ENCODE data around the gene VWA8.

GRCh38 chr13:41613471-41613870 is 347.4 kb downstream of the VWA8 start:
- TF ChIP-seq CTCF (IDR thresholded peaks at IDR 0.05 in 8 of 11, conservative IDR thresholded peaks at IDR 0.05 in 3 of 11) (no peak), POLR2A (IDR thresholded peaks at IDR 0.05) (no peak)
